H9 (cell line): ENCODE measurements around the gene TMA7. TPM values are rescaled to one million over a fixed set of nuclear protein-coding genes. Genes with fewer than 3 reads are reported as not detected.

Experiments
- DNase-seq: peaks from one replicate; pipeline ENCODE4 v3.0.0-alpha.2; 2017
- H2AFZ ChIP-seq: one replicate; pipeline ENCODE4 v1.6.1; 2013; ENCODE audit warnings: mild to moderate bottlenecking, low read length, control low read depth, moderate library complexity
- H2AK5ac ChIP-seq: 2 replicates; pipeline ENCODE4 v1.6.1; 2013; ENCODE audit warnings: low read length, control low read depth, mixed read lengths; ENCODE audit not compliant: insufficient read length
- H2BK120ac ChIP-seq: one replicate; pipeline ENCODE4 v1.6.1; 2013; ENCODE audit warnings: low read depth, mild to moderate bottlenecking, low read length, control low read depth, inconsistent platforms; ENCODE audit not compliant: poor library complexity, severe bottlenecking
- H2BK12ac ChIP-seq: 2 replicates; pipeline ENCODE4 v1.6.1; 2013; ENCODE audit warnings: low read length, control low read depth, mixed read lengths, low read depth; ENCODE audit not compliant: insufficient read length
- H2BK15ac ChIP-seq: 2 replicates; pipeline ENCODE4 v1.6.1; 2013; ENCODE audit warnings: low read depth, low read length, control low read depth
- H2BK20ac ChIP-seq: one replicate; pipeline ENCODE4 v1.6.1; 2013; ENCODE audit warnings: low read depth, mild to moderate bottlenecking, low read length, control low read depth, inconsistent platforms; ENCODE audit not compliant: poor library complexity, severe bottlenecking
- H2BK5ac ChIP-seq: 2 replicates; pipeline ENCODE4 v1.6.1; 2013; ENCODE audit warnings: low read length, control low read depth, mixed read lengths; ENCODE audit not compliant: insufficient read length
- H3K14ac ChIP-seq: 2 replicates; pipeline ENCODE4 v1.6.1; 2013; ENCODE audit warnings: low read length, control low read depth; ENCODE audit not compliant: insufficient read depth
- H3K18ac ChIP-seq: 2 replicates; pipeline ENCODE4 v1.6.1; 2013; ENCODE audit warnings: low read depth, mild to moderate bottlenecking, mixed read lengths, low read length, control low read depth; ENCODE audit not compliant: insufficient read length
- H3K23ac ChIP-seq: 2 replicates; pipeline ENCODE4 v1.6.1; 2013; ENCODE audit warnings: low read length, control low read depth, mixed read lengths, low read depth; ENCODE audit not compliant: insufficient read length
- H3K23me2 ChIP-seq: 2 replicates; pipeline ENCODE4 v1.6.1; 2013; ENCODE audit warnings: low read depth, mild to moderate bottlenecking, mixed read lengths, low read length, control low read depth; ENCODE audit not compliant: insufficient read length, poor library complexity, severe bottlenecking
- H3K27ac ChIP-seq: 2 replicates; pipeline ENCODE4 v1.5.1; 2013; ENCODE audit warnings: low read length, control low read depth, mixed read lengths, low read depth; ENCODE audit not compliant: insufficient read length
- H3K27me3 ChIP-seq: 2 replicates; pipeline ENCODE4 v1.6.1; 2013; ENCODE audit warnings: low read length, control low read depth, inconsistent platforms; ENCODE audit not compliant: insufficient read depth
- H3K4ac ChIP-seq: 2 replicates; pipeline ENCODE4 v1.6.1; 2013; ENCODE audit warnings: low read depth, mild to moderate bottlenecking, control low read depth, inconsistent platforms, low read length, moderate library complexity
- H3K4me1 ChIP-seq: 2 replicates; pipeline ENCODE4 v1.6.1; 2013; ENCODE audit warnings: low read length, control low read depth, inconsistent platforms; ENCODE audit not compliant: insufficient read depth
- H3K4me2 ChIP-seq: 2 replicates; pipeline ENCODE4 v1.6.1; 2013; ENCODE audit warnings: low read length, control low read depth, mixed read lengths; ENCODE audit not compliant: insufficient read length, insufficient read depth
- H3K56ac ChIP-seq: 2 replicates; pipeline ENCODE4 v1.6.1; 2013; ENCODE audit warnings: low read depth, mild to moderate bottlenecking, mixed read lengths, low read length, control low read depth; ENCODE audit not compliant: insufficient read length
- H3K79me1 ChIP-seq: 2 replicates; pipeline ENCODE4 v1.6.1; 2013; ENCODE audit warnings: low read depth, mild to moderate bottlenecking, moderate library complexity, low read length, control low read depth, inconsistent platforms; ENCODE audit not compliant: insufficient read depth, poor library complexity, severe bottlenecking
- H3K79me2 ChIP-seq: 2 replicates; pipeline ENCODE4 v1.6.1; 2013; ENCODE audit warnings: low read length, control low read depth, inconsistent platforms; ENCODE audit not compliant: insufficient read depth
- H3K9ac ChIP-seq: 2 replicates; pipeline ENCODE4 v1.6.1; 2013; ENCODE audit warnings: low read length, control low read depth, mixed read lengths; ENCODE audit not compliant: insufficient read length; ENCODE audit errors: extremely low read depth
- H3K9me3 ChIP-seq: one replicate; pipeline ENCODE4 v1.6.1; 2013; ENCODE audit warnings: low read depth, low read length, inconsistent platforms; ENCODE audit not compliant: control insufficient read depth
- H3T11ph ChIP-seq: one replicate; pipeline ENCODE4 v1.6.1; 2013; ENCODE audit warnings: mild to moderate bottlenecking, low read length, control low read depth, inconsistent platforms
- H4K20me1 ChIP-seq: one replicate; pipeline ENCODE4 v1.6.1; 2013; ENCODE audit not compliant: control insufficient read depth, insufficient read length, insufficient read depth
- H4K5ac ChIP-seq: 2 replicates; pipeline ENCODE4 v1.6.1; 2013; ENCODE audit warnings: low read depth, mild to moderate bottlenecking, mixed read lengths, low read length, control low read depth; ENCODE audit not compliant: insufficient read length
- H4K8ac ChIP-seq: replicated peaks from 2 replicates; pipeline ENCODE4 v1.6.1; 2013; ENCODE audit warnings: low read length, control low read depth, mixed read lengths, low read depth; ENCODE audit not compliant: insufficient read length
- H4K91ac ChIP-seq: 2 replicates; pipeline ENCODE4 v1.6.1; 2013; ENCODE audit warnings: low read depth, mild to moderate bottlenecking, moderate library complexity, mixed read lengths, low read length, control low read depth; ENCODE audit not compliant: insufficient read length
- H3K27ac Mint-ChIP-seq, 3 experiments: 2 replicates in 2 of 3; 3 replicates in 1 of 3; pipeline ENCODE4 v1.8.0; 2020 to 2021; ENCODE audit warnings: mixed read lengths in 3 of 3, mild to moderate bottlenecking in 1 of 3, moderate library complexity in 1 of 3
- H3K27me3 Mint-ChIP-seq: 2 replicates; pipeline ENCODE4 v1.8.0; 2021; ENCODE audit warnings: low read depth, mild to moderate bottlenecking, moderate library complexity, mixed read lengths
- H3K36me3 Mint-ChIP-seq, 3 experiments: 2 replicates in 2 of 3; 3 replicates in 1 of 3; pipeline ENCODE4 v1.8.0; 2020 to 2021; ENCODE audit warnings: low read depth in 3 of 3, mixed read lengths in 3 of 3; ENCODE audit not compliant: insufficient read depth in 1 of 3
- H3K4me1 Mint-ChIP-seq, 2 experiments: 2 replicates each; pipeline ENCODE4 v1.8.0; 2020; ENCODE audit warnings: mixed read lengths in 2 of 2
- H3K4me3 Mint-ChIP-seq, 2 experiments: 2 replicates in 1 of 2; 3 replicates in 1 of 2; pipeline ENCODE4 v1.8.0; 2020 to 2021; ENCODE audit warnings: mild to moderate bottlenecking in 2 of 2, mixed read lengths in 2 of 2, moderate library complexity in 1 of 2
- H3K9me3 Mint-ChIP-seq, 2 experiments: 2 replicates in 1 of 2; 3 replicates in 1 of 2; pipeline ENCODE4 v1.8.0; 2020; ENCODE audit warnings: mild to moderate bottlenecking in 2 of 2, mixed read lengths in 2 of 2, moderate library complexity in 1 of 2
- CTCF ChIP-seq: fragments of 200-600 bp; sonication (generic); conservative IDR thresholded peaks from 3 replicates; pipeline ENCODE4 v1.8.0; 2021; ENCODE audit warnings: antibody characterized with exemption, mild to moderate bottlenecking
- WGBS: extraction: QIAGEN DNeasy Blood & Tissue Kit; methylation state at CpG from one replicate; pipeline ENCODE4 v1.1.7; 2013; ENCODE audit warnings: missing lambda C conversion rate, low lambda C conversion rate, mixed read lengths; ENCODE audit not compliant: insufficient read length; ENCODE audit errors: extremely low coverage; 5-methylcytosine and 5-hydroxymethylcytosine counted together
- total RNA-seq: library from RNA; stranded (reverse); gene quantifications from 2 replicates; pipeline ENCODE4 v1.2.1, GENCODE V29; 2021

Gene TMA7
- total RNA-seq, 1 experiment from 2014 or later, result 305 TPM

DNA sequence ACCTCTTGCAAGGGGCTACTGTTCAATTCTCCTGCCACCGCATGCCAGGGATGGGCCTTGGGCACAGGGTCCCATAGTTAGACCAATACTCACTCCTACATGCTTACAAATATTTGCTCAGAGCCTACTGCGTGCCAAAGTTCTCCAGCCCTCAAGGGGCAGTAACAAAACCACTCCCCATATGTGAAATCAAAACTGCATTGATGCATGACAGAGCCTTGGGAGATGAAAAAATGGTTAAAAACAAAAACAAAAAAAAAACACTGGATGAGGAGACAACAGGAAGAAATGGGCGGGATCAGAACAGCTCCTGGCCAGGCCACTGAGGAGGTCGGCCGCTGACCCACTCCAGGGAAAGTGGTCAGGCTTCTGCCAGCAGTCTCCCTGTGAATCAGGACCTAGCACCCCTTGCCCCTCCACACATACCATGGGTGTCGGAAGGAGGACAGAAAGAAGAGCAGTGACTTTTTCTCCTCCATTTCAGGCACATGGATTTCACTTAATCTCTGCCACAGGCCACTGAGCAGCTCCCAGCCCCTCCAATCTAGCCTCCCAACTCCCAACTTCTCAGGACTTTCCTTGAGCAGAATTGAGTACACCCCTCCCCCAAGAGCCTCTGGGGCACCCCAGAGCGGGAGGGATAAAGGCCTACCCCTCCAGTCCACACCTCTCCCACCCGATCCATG, 13.0 kb upstream of the TMA7 start:
- no peak for TF ChIP-seq CTCF
- H3K27ac Mint-ChIP-seq, result peak overlapping the region; percentile 50 to 97 (median 93)
- Histone ChIP-seq H2BK20ac (no peak overlapping the region), H2BK120ac (no peak overlapping the region), H3K18ac (no peak overlapping the region), H3K23ac (no peak overlapping the region), H4K5ac (no peak overlapping the region), H3K9ac (no peak overlapping the region), H3K79me2 (peaks cover 35% of the 10 kb centered on the region; the same call in 1 of the 2 replicates), H3K9me3 (no peaks in the 10 kb centered on the region), H2BK15ac (no peak overlapping the region), H3K27ac (no peak overlapping the region), H3K4me1 (peaks cover 13% of the 10 kb centered on the region; the same call in 1 of the 2 replicates), H2AFZ (no peak overlapping the region), H3K14ac (no peak overlapping the region), H2AK5ac (no peak overlapping the region), H3K79me1 (no peaks in the 10 kb centered on the region), H3K4ac (no peak overlapping the region), H3K23me2 (peaks cover 13% of the 10 kb centered on the region), H4K91ac (no peak overlapping the region), H2BK5ac (no peak overlapping the region), H3T11ph (no peak overlapping the region), H2BK12ac (no peak overlapping the region), H3K27me3 (no peaks in the 10 kb centered on the region), H4K8ac (no peak overlapping the region), H3K4me2 (peak overlapping the region; percentile 65), H3K56ac (no peak overlapping the region), H4K20me1 (no peaks in the 10 kb centered on the region)
- H3K27me3 Mint-ChIP-seq, result no peaks in the 10 kb centered on the region
- H3K4me3 Mint-ChIP-seq, result peak overlapping the region; percentile 83 to 89
- peaks cover 10 to 36% (median 30%) of the 10 kb centered on the region in 3 experiments; a peak in 6 of 7 replicates for H3K36me3 Mint-ChIP-seq
- WGBS, result no CpG with 5 or more reads among the region's 8 CpGs
- H3K4me1 Mint-ChIP-seq, result peaks cover 47 to 52% of the 10 kb centered on the region in 2 experiments
- no peak for DNase-seq
- H3K9me3 Mint-ChIP-seq, result no peaks in the 10 kb centered on the region
